SKM-1 (cell line): ENCODE data around the gene CD82.

Experiments
- DNase-seq: peaks from one replicate; lab custom pipeline; 2025; ENCODE audit not compliant: unreplicated experiment; lab: John Stamatoyannopoulos, UW

Gene CD82

GRCh38 chr11:44565211-44565952 is at the start of gene CD82:
Gene CD82, plus strand, starts transcription at chr11:44565663. Its CDS starts 29,000 bp downstream, at chr11:44594663.
- DNase-seq, result peak; percentile 96

GRCh38 chr11:44516688-44517507 is 48.6 kb upstream of the CD82 start:
- DNase-seq, result no peak

- DNase-seq, result no peak
Observed at GRCh38 chr11:44517541-44517940, 47.9 kb upstream of the CD82 start.

GRCh38 chr11:44518968-44519550 is 46.4 kb upstream of the CD82 start:
- DNase-seq, result no peak

- no peak for DNase-seq
Observed at GRCh38 chr11:44519989-44520737, 45.3 kb upstream of the CD82 start.

- DNase-seq, result no peak
Observed at GRCh38 chr11:44521148-44521547, 44.3 kb upstream of the CD82 start.

- DNase-seq, result no peak
Observed at GRCh38 chr11:44522294-44522693, 43.2 kb upstream of the CD82 start.

GRCh38 chr11:44524346-44524745 is 41.1 kb upstream of the CD82 start:
- no peak for DNase-seq

- DNase-seq, result no peak
Observed at GRCh38 chr11:44524751-44525201, 40.7 kb upstream of the CD82 start.

- no peak for DNase-seq
Observed at GRCh38 chr11:44525473-44526252, 39.8 kb upstream of the CD82 start.

GRCh38 chr11:44526438-44526837 is 39.0 kb upstream of the CD82 start:
- DNase-seq, result no peak

GRCh38 chr11:44527476-44527875 is 38.0 kb upstream of the CD82 start:
- no peak for DNase-seq

- DNase-seq, result no peak
Observed at GRCh38 chr11:44528103-44528502, 37.4 kb upstream of the CD82 start.

GRCh38 chr11:44528581-44528980 is 36.9 kb upstream of the CD82 start:
- no peak for DNase-seq

- DNase-seq, result peak; percentile 58
Observed at GRCh38 chr11:44529895-44530412, 35.5 kb upstream of the CD82 start.

GRCh38 chr11:44530413-44531115 is 34.9 kb upstream of the CD82 start:
- DNase-seq, result no peak

GRCh38 chr11:44531116-44531504 is 34.4 kb upstream of the CD82 start:
- DNase-seq, result no peak

GRCh38 chr11:44531636-44532035 is 33.8 kb upstream of the CD82 start:
- no peak for DNase-seq

GRCh38 chr11:44532809-44533208 is 32.7 kb upstream of the CD82 start:
- DNase-seq, result no peak
